RWPE1 (cell line): ENCODE measurements around the gene CARMIL1.

Experiments used
- CTCF ChIA-PET: fragments of 350-600 bp; sonication (Branson Sonifier 250); formaldehyde crosslinking; extraction: SDS; loops from one replicate; lab custom pipeline; 2021; lab: Yijun Ruan, JAX
- POLR2A ChIA-PET: fragments of 400-600 bp; formaldehyde crosslinking; extraction: SDS; loops from one replicate; lab custom pipeline; 2020; ENCODE audit warnings: antibody characterized with exemption; ENCODE audit not compliant: low non-redundant PET; lab: Yijun Ruan, JAX
- DNase-seq: peaks from one replicate; pipeline ENCODE4 v3.0.0; 2012; ENCODE audit warnings: low spot score
- H3K27ac ChIP-seq: fragments of 450-650 bp; 2 replicates; pipeline ENCODE4 v1.5.1; 2017
- TF ChIP-seq, protein P1 (sequence below): fragments of 450-650 bp; conservative IDR thresholded peaks from 2 replicates; pipeline ENCODE4 v1.5.1; 2017; ENCODE audit warnings: low read depth, mild to moderate bottlenecking

CARMIL1 gene

DNA sequence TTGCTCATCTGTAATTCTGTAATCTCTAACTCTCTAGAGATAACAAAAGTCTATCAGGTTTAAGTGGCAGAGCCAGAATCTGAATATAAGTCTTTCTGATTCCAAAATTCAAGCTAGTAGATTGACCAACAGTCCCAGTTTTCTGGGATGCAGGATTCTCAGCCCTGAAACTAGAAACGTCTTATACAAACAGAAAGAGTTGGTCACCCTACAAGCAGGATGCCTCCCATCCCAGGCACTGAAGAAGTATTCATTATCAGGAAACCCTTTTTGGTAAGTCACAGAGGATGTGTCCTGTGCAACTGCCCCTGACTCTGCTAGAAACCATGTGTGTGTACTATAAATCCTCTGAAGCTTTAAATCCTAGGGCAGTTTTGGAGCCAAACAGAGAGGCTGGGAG, 135.0 kb downstream of the CARMIL1 start:
- DNase-seq = no peak
- ChIA-PET CTCF (no interaction called here), POLR2A (no interaction called here)
- TF ChIP-seq, protein P1, sequence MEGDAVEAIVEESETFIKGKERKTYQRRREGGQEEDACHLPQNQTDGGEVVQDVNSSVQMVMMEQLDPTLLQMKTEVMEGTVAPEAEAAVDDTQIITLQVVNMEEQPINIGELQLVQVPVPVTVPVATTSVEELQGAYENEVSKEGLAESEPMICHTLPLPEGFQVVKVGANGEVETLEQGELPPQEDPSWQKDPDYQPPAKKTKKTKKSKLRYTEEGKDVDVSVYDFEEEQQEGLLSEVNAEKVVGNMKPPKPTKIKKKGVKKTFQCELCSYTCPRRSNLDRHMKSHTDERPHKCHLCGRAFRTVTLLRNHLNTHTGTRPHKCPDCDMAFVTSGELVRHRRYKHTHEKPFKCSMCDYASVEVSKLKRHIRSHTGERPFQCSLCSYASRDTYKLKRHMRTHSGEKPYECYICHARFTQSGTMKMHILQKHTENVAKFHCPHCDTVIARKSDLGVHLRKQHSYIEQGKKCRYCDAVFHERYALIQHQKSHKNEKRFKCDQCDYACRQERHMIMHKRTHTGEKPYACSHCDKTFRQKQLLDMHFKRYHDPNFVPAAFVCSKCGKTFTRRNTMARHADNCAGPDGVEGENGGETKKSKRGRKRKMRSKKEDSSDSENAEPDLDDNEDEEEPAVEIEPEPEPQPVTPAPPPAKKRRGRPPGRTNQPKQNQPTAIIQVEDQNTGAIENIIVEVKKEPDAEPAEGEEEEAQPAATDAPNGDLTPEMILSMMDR = no peak
- no peak overlapping the region for H3K27ac ChIP-seq

DNA sequence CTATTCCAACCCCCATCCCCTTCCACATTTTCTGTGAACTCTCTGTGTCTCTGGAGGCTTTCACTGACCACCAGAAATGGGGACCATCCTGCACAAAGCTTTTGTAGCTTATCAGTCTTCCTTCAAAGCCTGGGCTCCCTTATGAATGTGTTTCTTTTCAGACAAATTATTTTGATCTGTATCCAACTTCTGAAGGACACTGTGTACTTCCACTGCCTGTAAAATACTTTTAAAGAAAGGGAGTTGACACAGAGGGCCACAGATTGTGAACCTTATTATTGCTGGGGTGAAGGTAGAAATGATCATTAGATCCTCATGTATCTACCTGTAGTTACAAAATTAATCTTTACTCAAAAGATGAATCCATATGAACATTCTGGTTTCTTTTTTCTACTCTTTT, 135.6 kb downstream of the CARMIL1 start:
- CTCF ChIA-PET = interaction anchor here (0.6 kb wide), 1 partner anchor 31 kb away, joined by 3 read pairs; no protein-coding TSS in a partner anchor

DNA sequence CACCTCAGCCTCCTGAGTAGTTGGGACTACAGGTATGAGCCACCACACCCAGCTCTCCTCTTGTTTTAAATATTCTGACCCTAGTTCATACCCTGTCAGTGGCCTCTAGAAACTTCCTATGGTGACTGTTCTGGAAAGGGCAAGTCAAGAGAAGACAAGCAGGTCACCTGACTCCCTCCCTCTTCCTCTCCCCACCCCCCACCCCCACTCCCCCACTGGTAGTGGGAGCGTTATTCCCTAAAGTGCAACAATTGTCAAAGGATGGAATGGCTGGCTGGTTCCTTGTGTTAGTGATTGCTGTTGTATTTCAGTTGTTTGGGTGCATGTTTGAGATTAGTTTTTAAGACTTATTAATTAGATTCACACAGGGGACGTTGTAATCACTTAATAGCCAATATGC, 136.1 kb downstream of the CARMIL1 start:
- ChIA-PET CTCF (interaction anchor here (0.6 kb wide), 1 partner anchor 32 kb away, joined by 3 read pairs; no protein-coding TSS in a partner anchor), POLR2A (no interaction called here)
- no peak overlapping the region for H3K27ac ChIP-seq
- no peak for DNase-seq
- TF ChIP-seq, protein P1 = no peak

More for the DNA sequence above, 135.6 kb downstream of the CARMIL1 start:
- H3K27ac ChIP-seq = no peak overlapping the region
- TF ChIP-seq, protein P1 = no peak
- DNase-seq = no peak
- POLR2A ChIA-PET = no interaction called here

DNA sequence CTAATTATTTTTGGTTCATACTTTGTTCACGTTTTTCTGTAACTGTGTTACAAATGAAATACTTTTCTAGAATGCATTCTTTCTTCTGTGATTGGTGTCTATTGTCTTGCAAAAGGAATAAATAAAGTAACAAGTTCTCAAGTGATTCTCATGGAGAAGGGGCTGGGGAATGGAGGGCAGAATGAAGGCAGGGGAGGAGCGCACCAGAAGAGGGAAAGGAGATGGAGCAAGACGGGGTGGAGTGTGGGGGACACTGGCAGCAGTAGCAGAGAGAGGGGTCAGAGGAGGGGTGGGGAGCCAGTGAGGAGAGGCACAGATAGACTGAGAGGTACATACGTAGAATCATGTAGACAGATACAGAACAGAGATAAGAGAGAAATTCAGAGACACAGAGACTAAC, 136.5 kb downstream of the CARMIL1 start:
- DNase-seq = no peak
- POLR2A ChIA-PET = no interaction called here
- no peak overlapping the region for H3K27ac ChIP-seq
- CTCF ChIA-PET = no interaction called here
- TF ChIP-seq, protein P1 = no peak

DNA sequence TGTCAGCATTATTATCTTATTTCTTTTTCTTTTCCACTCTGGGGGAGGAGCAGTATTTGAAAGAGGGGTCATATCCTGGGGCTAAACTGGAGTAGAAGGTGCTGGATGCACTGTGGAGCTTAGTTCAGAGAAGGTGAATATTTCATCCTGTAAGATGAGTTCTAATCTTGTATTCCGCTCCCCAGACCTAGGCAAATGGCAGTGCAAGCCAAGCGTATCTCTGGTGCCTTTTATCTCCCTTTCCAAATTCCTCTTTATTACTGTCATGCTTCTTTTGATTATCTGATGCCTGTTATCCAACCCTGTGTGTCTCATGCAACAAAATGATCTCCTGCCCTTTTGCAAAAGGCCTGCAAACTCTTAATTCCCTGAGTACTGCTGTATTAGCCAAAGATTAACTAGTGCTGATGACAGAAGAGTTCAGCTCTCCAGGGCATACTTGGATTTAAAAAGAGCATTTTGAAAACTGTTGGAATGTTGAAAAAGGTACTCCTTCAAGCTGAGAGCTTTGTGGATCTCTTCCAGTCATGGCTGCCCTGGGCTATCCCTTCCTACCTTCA, 138.0 kb downstream of the CARMIL1 start:
- POLR2A ChIA-PET = no interaction called here
- H3K27ac ChIP-seq = no peak overlapping the region
- TF ChIP-seq, protein P1 = no peak
- CTCF ChIA-PET = no interaction called here
- no peak for DNase-seq

DNA sequence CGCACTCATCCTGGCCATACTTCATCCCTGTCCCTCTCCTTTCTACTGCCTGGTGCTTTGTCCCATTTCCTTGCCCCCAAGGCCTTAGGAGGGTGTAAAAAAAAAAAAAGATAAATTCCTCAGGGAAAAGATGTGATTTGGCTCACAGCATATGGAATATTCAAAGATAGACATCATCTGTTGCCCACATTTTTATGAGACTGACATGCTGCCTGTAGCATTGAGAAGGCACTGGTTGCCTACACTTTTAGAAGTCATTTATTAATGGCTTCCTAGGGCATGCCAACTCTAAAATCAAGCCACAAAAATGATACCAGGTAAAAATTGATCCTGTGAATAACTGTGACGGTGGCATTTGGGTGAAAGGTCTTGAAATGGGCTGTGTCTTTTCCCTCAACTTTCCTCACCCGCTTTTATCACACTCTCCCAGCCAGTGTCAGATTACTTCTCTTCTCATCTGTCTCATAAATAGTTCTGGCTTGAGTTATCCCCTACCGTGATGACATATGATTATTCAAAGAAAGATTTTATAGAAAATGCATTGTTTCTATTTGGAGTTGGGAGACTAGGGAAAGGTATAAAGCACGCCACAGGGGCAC, 139.4 kb downstream of the CARMIL1 start:
- CTCF ChIA-PET = no interaction called here
- TF ChIP-seq, protein P1 = no peak
- no peak overlapping the region for H3K27ac ChIP-seq
- no peak for DNase-seq
- POLR2A ChIA-PET = no interaction called here
